Esophagus squamous epithelium (tissue), 5 donors: ENCODE data around the gene DCBLD2. TPM values are rescaled to one million over a fixed set of nuclear protein-coding genes. Genes with fewer than 3 reads are reported as not detected.
A peak's percentile ranks its signal among the peaks of the same experiment; 100 is the strongest.

Source experiments
- DNase-seq: peaks from one replicate; lab custom pipeline; 2025; lab: John Stamatoyannopoulos, UW
- H3K27ac ChIP-seq, 4 donors: fragments of 200-600 bp; sonication (generic); one replicate each; pipeline ENCODE4 v1.5.1; 2016 to 2019; ENCODE audit warnings: mild to moderate bottlenecking in 1 of 4
- H3K27me3 ChIP-seq, 4 donors: fragments of 200-600 bp; sonication (generic); 1 replicate in 3 of 4; 2 replicates in 1 of 4; pipeline versions ENCODE4 v1.5.1 to v1.6.0; 2017 to 2021; ENCODE audit warnings: antibody characterized with exemption in 1 of 4
- H3K36me3 ChIP-seq, 3 donors: fragments of 200-600 bp; sonication (generic); one replicate each; pipeline ENCODE4 v1.5.1; 2016 to 2019
- H3K4me1 ChIP-seq, 3 donors: fragments of 200-600 bp; sonication (generic); one replicate each; pipeline ENCODE4 v1.5.1; 2017 to 2019
- H3K4me3 ChIP-seq, 4 donors: fragments of 200-600 bp; sonication (generic); 1 replicate in 3 of 4; 2 replicates in 1 of 4; pipeline ENCODE4 v1.5.1; 2016 to 2019; ENCODE audit warnings: mild to moderate bottlenecking in 2 of 4, moderate library complexity in 1 of 4
- H3K9me3 ChIP-seq, 3 donors: fragments of 200-600 bp; sonication (generic); one replicate each; pipeline ENCODE4 v1.5.1; 2016 to 2019
- CTCF ChIP-seq, 6 experiments: fragments of 450-650 bp in 4 of 6; fragments of 200-600 bp in 2 of 6; sonication (generic) in 2 of 6; IDR thresholded peaks; one replicate each; pipeline ENCODE4 v1.5.1; 2016 to 2019; ENCODE audit warnings: antibody characterized with exemption in 6 of 6, mild to moderate bottlenecking in 4 of 6, moderate library complexity in 4 of 6
- POLR2A ChIP-seq, 4 donors: fragments of 450-650 bp; IDR thresholded peaks; one replicate each; pipeline ENCODE4 v1.6.1; 2017; ENCODE audit warnings: antibody characterized with exemption in 4 of 4, mild to moderate bottlenecking in 4 of 4, moderate library complexity in 3 of 4
- WGBS, 2 donors: methylation state at CpG; one replicate each; pipeline ENCODE4 v1.1.5; 2018; 5-methylcytosine and 5-hydroxymethylcytosine counted together
- intact Hi-C: fragments of 100-400 bp; cut with DNase I; formaldehyde crosslinking; loops from one replicate; pipeline ENCODE4 v1.15.0; 2022
- total RNA-seq, 4 donors: library from RNA; depleted of rRNA; stranded (reverse); fragments of >200 nt; gene quantifications; one replicate each; pipeline ENCODE4 v1.1.0, GENCODE V29; 2016
- donor health status: DM: yes; HTN: yes; CAD: no.

The DCBLD2 gene
- total RNA-seq, 4 donors from 2014 or later: 3.7 to 21.4 (median 8.5) TPM

GRCh38 chr3:98782824-98783500 lies 118.5 kb downstream of the DCBLD2 start:
- H3K4me3 ChIP-seq: no peak overlapping the region
- intact Hi-C loops: no loop called here
- peaks cover 0 to 20% (median 0%) of the 10 kb centered on the region in 3 donors for H3K4me1 ChIP-seq
- H3K36me3 ChIP-seq: no peaks in the 10 kb centered on the region
- no peak overlapping the region for H3K27ac ChIP-seq
- no peaks in the 10 kb centered on the region for H3K9me3 ChIP-seq
- TF ChIP-seq POLR2A (IDR thresholded peaks at IDR 0.05): no peak
- TF ChIP-seq CTCF (IDR thresholded peaks at IDR 0.05): no peak
- H3K27me3 ChIP-seq: no peaks in the 10 kb centered on the region
- DNase-seq: no peak
- WGBS, 2 donors: 87 to 88% methylated on average over 8 of the region's 8 CpGs

DNA sequence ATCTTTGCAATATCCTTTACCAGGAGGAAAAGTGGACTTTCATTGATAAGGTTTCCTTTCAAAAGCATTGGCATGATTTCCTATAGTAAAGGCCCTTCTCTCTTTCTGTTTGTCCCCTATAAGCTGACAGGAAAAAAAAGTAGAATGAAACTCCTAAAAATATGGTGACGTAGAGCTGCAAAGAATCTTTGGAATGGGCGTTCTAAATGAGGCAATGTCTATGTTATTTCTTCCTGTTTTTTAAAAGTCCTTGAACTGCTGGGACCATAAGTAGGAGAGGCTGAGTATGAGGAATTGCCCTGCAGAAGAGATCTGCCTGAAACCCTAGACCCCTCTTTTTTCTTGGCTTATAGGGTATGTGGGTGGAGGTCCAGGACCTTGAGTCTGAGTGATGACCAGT lies 121.2 kb downstream of the DCBLD2 start:
- Histone ChIP-seq H3K9me3 (no peaks in the 10 kb centered on the region), H3K27ac (no peak overlapping the region), H3K36me3 (no peaks in the 10 kb centered on the region), H3K27me3 (no peaks in the 10 kb centered on the region), H3K4me1 (peaks cover 0 to 23% (median 0%) of the 10 kb centered on the region in 3 donors), H3K4me3 (no peak overlapping the region)
- WGBS, 2 donors: 88 to 89% methylated on average over 2 of the region's 2 CpGs
- intact Hi-C loops: no loop called here
- no peak for DNase-seq
- TF ChIP-seq CTCF (IDR thresholded peaks at IDR 0.05) (no peak), POLR2A (IDR thresholded peaks at IDR 0.05) (no peak)

- Histone ChIP-seq H3K4me3 (no peak overlapping the region), H3K4me1 (peaks cover 0 to 17% (median 0%) of the 10 kb centered on the region in 3 donors), H3K27me3 (no peaks in the 10 kb centered on the region), H3K9me3 (no peaks in the 10 kb centered on the region), H3K27ac (peak overlapping the region in 3 of 4 donors; percentile 13 to 36 (median 25)), H3K36me3 (no peaks in the 10 kb centered on the region)
- 83 to 89% methylated on average over 4 of the region's 4 CpGs for WGBS, 2 donors
- DNase-seq: no peak
- no peak for TF ChIP-seq POLR2A (IDR thresholded peaks at IDR 0.05)
- no peak for TF ChIP-seq CTCF (IDR thresholded peaks at IDR 0.05)
- intact Hi-C loops: no loop called here
These were observed 121.8 kb downstream of the DCBLD2 start for GRCh38 chr3:98779541-98780335.

- H3K4me3 ChIP-seq: no peak overlapping the region
- no peaks in the 10 kb centered on the region for H3K27me3 ChIP-seq
- 22 to 39% methylated on average over 5 of the region's 5 CpGs for WGBS, 2 donors
- no peak for DNase-seq
- H3K9me3 ChIP-seq: no peaks in the 10 kb centered on the region
- no peak for TF ChIP-seq POLR2A (IDR thresholded peaks at IDR 0.05)
- TF ChIP-seq CTCF (IDR thresholded peaks at IDR 0.05): no peak
- intact Hi-C loops: no loop called here
- no peaks in the 10 kb centered on the region for H3K36me3 ChIP-seq
- H3K4me1 ChIP-seq: peaks cover 0 to 17% (median 0%) of the 10 kb centered on the region in 3 donors
- peak overlapping the region in 3 of 4 donors; percentile 13 to 66 (median 25) for H3K27ac ChIP-seq
These were observed 122.6 kb downstream of the DCBLD2 start for GRCh38 chr3:98778852-98779413.

GRCh38 chr3:98778383-98778782 lies 123.1 kb downstream of the DCBLD2 start:
- Histone ChIP-seq H3K9me3 (no peaks in the 10 kb centered on the region), H3K36me3 (no peaks in the 10 kb centered on the region), H3K27me3 (no peaks in the 10 kb centered on the region), H3K4me1 (peaks cover 0 to 17% (median 0%) of the 10 kb centered on the region in 3 donors), H3K27ac (peak overlapping the region in 2 of 4 donors; percentile 23 to 66), H3K4me3 (no peak overlapping the region)
- no peak for TF ChIP-seq CTCF (IDR thresholded peaks at IDR 0.05)
- no peak for TF ChIP-seq POLR2A (IDR thresholded peaks at IDR 0.05)
- intact Hi-C loops: no loop called here
- no peak for DNase-seq
- WGBS, 2 donors: 70 to 83% methylated on average over 5 of the region's 5 CpGs
